GM12878 (cell line): ENCODE results near the gene FBXO42. TPM values are rescaled to one million over a fixed set of nuclear protein-coding genes. Genes with fewer than 3 reads are reported as not detected.

Experiments
- ATAC-seq: fragments of 200-7000 bp; cut with Tn5 transposase; 3 replicates; pipeline ENCODE4 v1.9.1; 2020; ENCODE audit warnings: mild to moderate bottlenecking, moderate library complexity
- BruUV-seq: library from RNA; stranded (reverse); fragments of 400-500 nt; replicated peaks from 2 replicates; lab custom pipeline; 2021; lab: Mats Ljungman, UMichigan
- CTCF ChIA-PET: fragments of 300-600 bp; sonication (Branson Sonifier 250); formaldehyde crosslinking; extraction: SDS; loops from one replicate; lab custom pipeline; 2021; ENCODE audit warnings: inconsistent platforms; lab: Yijun Ruan, JAX
- POLR2A ChIA-PET: fragments of 350-600 bp; formaldehyde crosslinking; extraction: SDS; loops from one replicate; lab custom pipeline; 2021; ENCODE audit warnings: inconsistent platforms; lab: Charles Lee
- RAD21 ChIA-PET: fragments of 300-600 bp; sonication (Branson Sonifier 250); formaldehyde crosslinking; loops from one replicate; lab custom pipeline; 2023; ENCODE audit warnings: antibody characterized with exemption; ENCODE audit not compliant: unreplicated experiment; lab: Charles Lee
- SMC1A ChIA-PET: fragments of 300-600 bp; sonication (Branson Sonifier 250); formaldehyde crosslinking; loops from one replicate; lab custom pipeline; 2023; ENCODE audit not compliant: unreplicated experiment, uncharacterized antibody; lab: Charles Lee
- DNase-seq: peaks from one replicate; pipeline ENCODE4 v3.0.0-alpha.2; 2011; ENCODE audit warnings: low read depth, low spot score
- FAIRE-seq: peaks from 3 replicates; lab custom pipeline; 2011; peaks lifted over from hg19 to GRCh38; lab: Jason Lieb, UNC
- H2AFZ ChIP-seq: 2 replicates; pipeline ENCODE4 v1.6.0; 2011; ENCODE audit warnings: low read depth, low read length, control low read depth; ENCODE audit not compliant: control insufficient read depth
- H3K27ac ChIP-seq: 2 replicates; pipeline ENCODE4 v1.5.1; 2011; ENCODE audit warnings: control low read depth; ENCODE audit not compliant: control insufficient read depth, insufficient read depth
- H3K27me3 ChIP-seq, 2 experiments: replicated peaks in 1 of 2; 2 replicates each; pipeline versions ENCODE4 v1.6.0 to v1.6.1; 2011; ENCODE audit warnings: low read length in 1 of 2; ENCODE audit not compliant: control insufficient read depth in 2 of 2, insufficient read depth in 2 of 2
- H3K36me3 ChIP-seq, 2 experiments: 2 replicates each; pipeline ENCODE4 v1.5.1; 2011; ENCODE audit warnings: low read length in 1 of 2; ENCODE audit not compliant: control insufficient read depth in 2 of 2, insufficient read depth in 2 of 2
- H3K4me1 ChIP-seq: 2 replicates; pipeline ENCODE4 v1.6.1; 2011; ENCODE audit warnings: mild to moderate bottlenecking, low read length, moderate library complexity, mixed read lengths; ENCODE audit not compliant: control insufficient read depth, insufficient read depth
- H3K4me2 ChIP-seq: 2 replicates; pipeline ENCODE4 v1.6.0; 2011; ENCODE audit warnings: control low read depth; ENCODE audit not compliant: control insufficient read depth, insufficient read depth
- H3K4me3 ChIP-seq: fragments of 200-600 bp; sonication (generic); 2 replicates; pipeline ENCODE4 v1.5.1; 2016
- H3K79me2 ChIP-seq: 2 replicates; pipeline ENCODE4 v1.6.0; 2011; ENCODE audit warnings: low read length; ENCODE audit not compliant: control insufficient read depth, insufficient read depth
- H3K9ac ChIP-seq: 2 replicates; pipeline ENCODE4 v1.8.0; 2011; ENCODE audit warnings: low read length, control low read depth, mixed read lengths; ENCODE audit not compliant: control insufficient read depth, insufficient read depth
- H3K9me3 ChIP-seq: replicated peaks from 3 replicates; pipeline ENCODE4 v1.5.1; 2011; ENCODE audit warnings: mild to moderate bottlenecking, low read length; ENCODE audit not compliant: control insufficient read depth, insufficient read depth
- H4K20me1 ChIP-seq: 2 replicates; pipeline ENCODE4 v1.6.0; 2011; ENCODE audit not compliant: control insufficient read depth, insufficient read depth
- BHLHE40 ChIP-seq, 2 experiments: fragments of 450-650 bp in 1 of 2; IDR thresholded peaks; 2 replicates each; pipeline ENCODE4 v1.6.1; 2011 to 2017; ENCODE audit warnings: low read depth in 2 of 2, borderline replicate concordance in 1 of 2, improper control_type of control experiment in 1 of 2, low read length in 1 of 2, mild to moderate bottlenecking in 1 of 2
- CEBPB ChIP-seq, 2 experiments: fragments of 150-350 bp in 1 of 2; IDR thresholded peaks; 2 replicates each; pipeline ENCODE4 v1.6.1; 2012 to 2014; ENCODE audit warnings: low read depth in 2 of 2, low read length in 2 of 2, borderline replicate concordance in 1 of 2, inconsistent platforms in 1 of 2
- E4F1 ChIP-seq: fragments of 450-650 bp; IDR thresholded peaks from 2 replicates; pipeline ENCODE4 v1.6.1; 2018; ENCODE audit warnings: borderline replicate concordance, mild to moderate bottlenecking; ENCODE audit not compliant: partially characterized antibody
- ETV6 ChIP-seq, 2 experiments: fragments of 450-650 bp in 1 of 2; IDR thresholded peaks in 1 of 2; conservative IDR thresholded peaks in 1 of 2; 2 replicates each; pipeline ENCODE4 v1.6.1; 2014; ENCODE audit warnings: antibody characterized with exemption in 1 of 2, borderline replicate concordance in 1 of 2, low read depth in 1 of 2, mild to moderate bottlenecking in 1 of 2, moderate library complexity in 1 of 2
- FOS ChIP-seq: IDR thresholded peaks from 3 replicates; pipeline ENCODE4 v1.6.1; 2011; ENCODE audit warnings: borderline replicate concordance; ENCODE audit not compliant: insufficient read length; ENCODE audit errors: extremely low read depth
- LARP7 ChIP-seq: fragments of 450-650 bp; IDR thresholded peaks from 2 replicates; pipeline ENCODE4 v1.6.1; 2017; ENCODE audit warnings: mild to moderate bottlenecking
- MLLT1 ChIP-seq: fragments of 450-650 bp; IDR thresholded peaks from 2 replicates; pipeline ENCODE4 v1.6.1; 2016; ENCODE audit warnings: mild to moderate bottlenecking
- PAX5 ChIP-seq: IDR thresholded peaks from 2 replicates; pipeline ENCODE4 v1.6.1; 2011; ENCODE audit warnings: low read depth, low read length, borderline replicate concordance
- RAD51 ChIP-seq: fragments of 450-650 bp; IDR thresholded peaks from 2 replicates; pipeline ENCODE4 v1.6.1; 2016; ENCODE audit warnings: moderate library complexity, mild to moderate bottlenecking, inconsistent platforms
- STAT1 ChIP-seq: fragments of 450-650 bp; conservative IDR thresholded peaks from 2 replicates; pipeline ENCODE4 v1.6.1; 2014; ENCODE audit warnings: antibody characterized with exemption, mild to moderate bottlenecking
- TCF3 ChIP-seq: IDR thresholded peaks from 2 replicates; pipeline ENCODE4 v1.6.1; 2012; ENCODE audit warnings: low read depth, mild to moderate bottlenecking, low read length, borderline replicate concordance; ENCODE audit not compliant: insufficient read depth
- USF2 ChIP-seq: IDR thresholded peaks from 2 replicates; pipeline ENCODE4 v1.6.1; 2011; ENCODE audit warnings: low read depth, low read length, improper control_type of control experiment, borderline replicate concordance
- ZSCAN29 ChIP-seq: fragments of 450-650 bp; IDR thresholded peaks from 2 replicates; pipeline ENCODE4 v1.6.1; 2017; ENCODE audit warnings: mild to moderate bottlenecking, moderate library complexity
- WGBS: methylation state at CpG from one replicate; pipeline ENCODE4 v1.1.6; 2016; ENCODE audit warnings: low lambda C conversion rate; ENCODE audit not compliant: insufficient replicate concordance, insufficient coverage; ENCODE audit errors: missing lambda C conversion rate; 5-methylcytosine and 5-hydroxymethylcytosine counted together
- in situ Hi-C: fragments of 300-500 bp; cut with MboI; formaldehyde crosslinking; loops from 9 replicates; pipeline ENCODE4 v1.14.3; 2018; ENCODE audit warnings: mixed read lengths
- intact Hi-C: fragments of 100-400 bp; cut with micrococcal nuclease; formaldehyde crosslinking; loops from one replicate; pipeline ENCODE4 v1.14.2; 2022; ENCODE audit not compliant: unreplicated experiment
- polyA plus RNA-seq, 11 experiments: library from polyadenylated mRNA; depleted of rRNA in 4 of 11; unstranded in 6 of 11; stranded (reverse) in 5 of 11; fragments of >200 nt; fragmentation: Nextera tagmentation in 4 of 11; fragmentation: Illumina TruSeq in 1 of 11; extraction: Ambion mirVana in 4 of 11; extraction: Trizol in 1 of 11; gene quantifications; 1 replicate in 1 of 11; 2 replicates in 10 of 11; pipeline versions ENCODE4 v1.2.1 to v1.2.3, GENCODE V29; 2011 to 2016; ENCODE audit warnings: inconsistent platforms in 2 of 11, missing spikeins in 2 of 11, low read depth in 1 of 11
- total RNA-seq, 4 experiments: library from RNA; depleted of rRNA in 3 of 4; stranded (reverse); fragments of >200 nt in 3 of 4; fragmentation: Illumina TruSeq in 1 of 4; extraction: Trizol in 1 of 4; gene quantifications; 2 replicates each; pipeline versions ENCODE4 v1.2.1 to v1.2.3, GENCODE V29; 2013 to 2021

Gene FBXO42
- total and polyA plus RNA-seq, 10 of the 15 experiments (the other 5 are each of a cell fraction or from before 2014, with no cell fraction given): 6.1 to 23.8 (median 15.2) TPM

GRCh38 chr1:16385659-16386453 lies 33.6 kb upstream of the FBXO42 start (continued):
- no peak for TF ChIP-seq E4F1
- TF ChIP-seq RAD51: no peak
- TF ChIP-seq STAT1: no peak
- no peak for TF ChIP-seq FOS

GRCh38 chr1:16383888-16384287 lies 31.6 kb upstream of the FBXO42 start:
- Histone ChIP-seq H3K9me3 (no peaks in the 10 kb centered on the region), H3K4me2 (no peak overlapping the region), H3K79me2 (peaks cover 88% of the 10 kb centered on the region), H3K27ac (no peak overlapping the region), H3K9ac (no peak overlapping the region), H3K4me1 (peaks cover 33% of the 10 kb centered on the region), H3K4me3 (no peak overlapping the region), H3K27me3 (no peaks in the 10 kb centered on the region), H4K20me1 (peaks cover 10% of the 10 kb centered on the region; the same call in 1 of the 2 replicates), H3K36me3 (peaks cover 0 to 8% of the 10 kb centered on the region in 2 experiments; a peak in 3 of 4 replicates), H2AFZ (no peak overlapping the region)
- FAIRE-seq: no peak
- SMC1A ChIA-PET: no interaction called here
- no peak for ATAC-seq
- intact Hi-C loops: no loop called here
- BruUV-seq: no TSS peak
- no peak for DNase-seq
- CTCF ChIA-PET: no interaction called here
- POLR2A ChIA-PET: interaction anchor here (0.7 kb wide), 2 partner anchors 58 to 136 kb away, joined by 4 to 5 read pairs; no protein-coding TSS in a partner anchor
- RAD21 ChIA-PET: no interaction called here
- in situ Hi-C loops: no loop called here
- 95% methylated on average over 5 of the region's 5 CpGs for WGBS
- TF ChIP-seq MLLT1: no peak
- TF ChIP-seq USF2: no peak
- no peak for TF ChIP-seq BHLHE40 (IDR thresholded peaks at IDR 0.05; ENCODE audit: borderline replicate concordance in 1 of 2, low read depth in 2 of 2, low read length in 1 of 2)
- no peak for TF ChIP-seq PAX5
- TF ChIP-seq LARP7: no peak
- TF ChIP-seq ETV6 (conservative IDR thresholded peaks at IDR 0.05 in 1 of 2, IDR thresholded peaks at IDR 0.05 in 1 of 2; ENCODE audit: borderline replicate concordance in 1 of 2, low read depth in 1 of 2): no peak
- TF ChIP-seq TCF3: no peak
- TF ChIP-seq E4F1: no peak
- TF ChIP-seq CEBPB (IDR thresholded peaks at IDR 0.05; ENCODE audit: borderline replicate concordance in 1 of 2, low read depth in 2 of 2, low read length in 2 of 2): no peak
- no peak for TF ChIP-seq ZSCAN29
